OCI-LY1 (cell line): ENCODE results near the gene FKBP8.

ENCODE experiments used
- CTCF ChIP-seq: fragments of 200-600 bp; sonication (generic), shearing (Covaris generic); IDR thresholded peaks from 2 replicates; pipeline ENCODE4 v1.5.1; 2017; ENCODE audit warnings: mild to moderate bottlenecking, antibody characterized with exemption, low read length, moderate library complexity, mixed read lengths
- EZH2 ChIP-seq: fragments of 200-600 bp; sonication (generic), shearing (Covaris generic); IDR thresholded peaks from 2 replicates; pipeline ENCODE4 v1.8.0; 2017; ENCODE audit warnings: borderline replicate concordance, mixed run types, mild to moderate bottlenecking, antibody characterized with exemption, low read length, moderate library complexity, mixed read lengths

- no peak for TF ChIP-seq CTCF
- TF ChIP-seq EZH2 = no peak
Observed at GRCh38 chr19:18490728-18491127, 52.6 kb downstream of the FKBP8 start.
